Spinal cord (tissue), 10 donors: ENCODE measurements around the gene OR2S2. TPM values are rescaled to one million over a fixed set of nuclear protein-coding genes. Genes with fewer than 3 reads are reported as not detected.
"Not testable (repeated sequence)": the region's sequence is repeated elsewhere in the genome, so short reads cannot be mapped to it uniquely, and the experiment has no call there.

Experiments
- DNase-seq, 6 donors: peaks; one replicate each; pipeline versions ENCODE4 v3.0.0 to v3.0.0-alpha.2; 2013 to 2015; ENCODE audit warnings: low spot score in 6 of 6, low read depth in 4 of 6
- H3K27ac ChIP-seq: one replicate; pipeline ENCODE4 v1.5.1; 2013; ENCODE audit warnings: low read depth, low read length, control low read depth
- H3K27me3 ChIP-seq: one replicate; pipeline ENCODE4 v1.6.1; 2013; ENCODE audit warnings: low read length; ENCODE audit not compliant: control insufficient read depth, insufficient read depth
- H3K36me3 ChIP-seq: one replicate; pipeline ENCODE4 v1.6.1; 2013; ENCODE audit warnings: low read length; ENCODE audit not compliant: control insufficient read depth, insufficient read depth
- H3K4me1 ChIP-seq: one replicate; pipeline ENCODE4 v1.6.1; 2013; ENCODE audit warnings: low read length; ENCODE audit not compliant: control insufficient read depth, insufficient read depth
- H3K4me3 ChIP-seq: one replicate; pipeline ENCODE4 v1.5.1; 2013; ENCODE audit warnings: low read depth, low read length, control low read depth
- H3K9me3 ChIP-seq: one replicate; pipeline ENCODE4 v1.6.1; 2013; ENCODE audit warnings: low read length; ENCODE audit not compliant: control insufficient read depth, insufficient read depth
- WGBS: methylation state at CpG from one replicate; pipeline ENCODE4 v1.1.5; 2013; ENCODE audit warnings: missing lambda C conversion rate; ENCODE audit not compliant: insufficient coverage; 5-methylcytosine and 5-hydroxymethylcytosine counted together
- polyA plus RNA-seq, 2 donors: library from polyadenylated mRNA; unstranded; fragments of 120-200 nt; gene quantifications; one replicate each; pipeline ENCODE4 v1.2.1, GENCODE V29; 2013; ENCODE audit not compliant: insufficient read length in 2 of 2
- total RNA-seq, 2 donors: library from RNA; depleted of rRNA in 1 of 2; stranded (reverse); fragments of 120-200 nt in 1 of 2; fragments of >200 nt in 1 of 2; gene quantifications; one replicate each; pipeline versions ENCODE4 v1.2.3 to v1.2.4, GENCODE V29; 2013 to 2014
- donor health status: healthy.

OR2S2 gene
- total and polyA plus RNA-seq, 4 donors, result not detected

- not testable (repeated sequence) for H3K9me3 ChIP-seq, H3K27me3 ChIP-seq, H3K27ac ChIP-seq, H3K4me3 ChIP-seq, H3K36me3 ChIP-seq, DNase-seq, H3K4me1 ChIP-seq
- no CpG with 5 or more reads among the region's 3 CpGs for WGBS
These were observed 35.2 kb upstream of the OR2S2 start for GRCh38 chr9:35993136-35993535.

GRCh38 chr9:35990155-35990554, 32.2 kb upstream of the OR2S2 start:
- peak in 1 of 6 donors; percentile 4 for DNase-seq
- no peaks in the 10 kb centered on the region for H3K9me3 ChIP-seq
- H3K4me3 ChIP-seq, result no peak overlapping the region
- 80% methylated on average over 1 of the region's 3 CpGs for WGBS
- no peak overlapping the region for H3K27ac ChIP-seq
- H3K27me3 ChIP-seq, result no peaks in the 10 kb centered on the region
- no peaks in the 10 kb centered on the region for H3K36me3 ChIP-seq
- no peaks in the 10 kb centered on the region for H3K4me1 ChIP-seq

- no peak overlapping the region for H3K4me3 ChIP-seq
- no CpG with 5 or more reads among the region's 1 CpG for WGBS
- no peaks in the 10 kb centered on the region for H3K9me3 ChIP-seq
- H3K27me3 ChIP-seq, result peaks cover 2% of the 10 kb centered on the region
- no peaks in the 10 kb centered on the region for H3K4me1 ChIP-seq
- H3K36me3 ChIP-seq, result no peaks in the 10 kb centered on the region
- no peak for DNase-seq
- no peak overlapping the region for H3K27ac ChIP-seq
These were observed 26.1 kb upstream of the OR2S2 start for GRCh38 chr9:35984021-35984420.

- H3K9me3 ChIP-seq, result no peaks in the 10 kb centered on the region
- DNase-seq, result no peak
- H3K4me1 ChIP-seq, result no peaks in the 10 kb centered on the region
- H3K27me3 ChIP-seq, result peaks cover 2% of the 10 kb centered on the region
- no peak overlapping the region for H3K4me3 ChIP-seq
- no CpG with 5 or more reads among the region's 2 CpGs for WGBS
- H3K36me3 ChIP-seq, result no peaks in the 10 kb centered on the region
- no peak overlapping the region for H3K27ac ChIP-seq
These were observed 23.7 kb upstream of the OR2S2 start for GRCh38 chr9:35981699-35982098.

- H3K4me3 ChIP-seq, result no peak overlapping the region
- H3K27me3 ChIP-seq, result peaks cover 2% of the 10 kb centered on the region
- no peak overlapping the region for H3K27ac ChIP-seq
- H3K4me1 ChIP-seq, result no peaks in the 10 kb centered on the region
- peaks cover 2% of the 10 kb centered on the region for H3K9me3 ChIP-seq
- DNase-seq, result no peak
- H3K36me3 ChIP-seq, result no peaks in the 10 kb centered on the region
- 84% methylated on average over 2 of the region's 3 CpGs for WGBS
These were observed 22.5 kb upstream of the OR2S2 start for GRCh38 chr9:35980289-35981011.

GRCh38 chr9:35978792-35979191, 20.8 kb upstream of the OR2S2 start:
- WGBS, result no CpG with 5 or more reads among the region's 6 CpGs
- no peak overlapping the region for H3K4me3 ChIP-seq
- no peak for DNase-seq
- H3K27me3 ChIP-seq, result peaks cover 2% of the 10 kb centered on the region
- H3K36me3 ChIP-seq, result no peaks in the 10 kb centered on the region
- H3K9me3 ChIP-seq, result peaks cover 2% of the 10 kb centered on the region
- no peaks in the 10 kb centered on the region for H3K4me1 ChIP-seq
- no peak overlapping the region for H3K27ac ChIP-seq

GRCh38 chr9:35976726-35977125, 18.8 kb upstream of the OR2S2 start:
- Histone ChIP-seq H3K9me3 (peaks cover 2% of the 10 kb centered on the region), H3K4me1 (no peaks in the 10 kb centered on the region), H3K4me3 (no peak overlapping the region), H3K27ac (no peak overlapping the region), H3K36me3 (no peaks in the 10 kb centered on the region), H3K27me3 (peaks cover 2% of the 10 kb centered on the region)
- no CpG with 5 or more reads among the region's 1 CpG for WGBS
- DNase-seq, result no peak

GRCh38 chr9:35974800-35975199, 16.8 kb upstream of the OR2S2 start:
- WGBS, result no CpG with 5 or more reads among the region's 1 CpG

GRCh38 chr9:35972093-35972492, 14.1 kb upstream of the OR2S2 start:
- peaks cover 2% of the 10 kb centered on the region for H3K9me3 ChIP-seq
- no peak overlapping the region for H3K4me3 ChIP-seq
- no peaks in the 10 kb centered on the region for H3K4me1 ChIP-seq
- H3K27me3 ChIP-seq, result peaks cover 2% of the 10 kb centered on the region
- H3K27ac ChIP-seq, result no peak overlapping the region
- peak in 1 of 6 donors; percentile 43 for DNase-seq
- no peaks in the 10 kb centered on the region for H3K36me3 ChIP-seq
- WGBS, result 3% methylated on average over 30 of the region's 35 CpGs

More at GRCh38 chr9:35974800-35975199, 16.8 kb upstream of the OR2S2 start:
- H3K9me3 ChIP-seq, result peaks cover 2% of the 10 kb centered on the region
- no peaks in the 10 kb centered on the region for H3K36me3 ChIP-seq
- H3K4me3 ChIP-seq, result no peak overlapping the region
- H3K27ac ChIP-seq, result no peak overlapping the region
- no peak for DNase-seq
- no peaks in the 10 kb centered on the region for H3K4me1 ChIP-seq
- H3K27me3 ChIP-seq, result no peaks in the 10 kb centered on the region

- no peak for DNase-seq
- H3K27ac ChIP-seq, result no peak overlapping the region
- peaks cover 2% of the 10 kb centered on the region for H3K27me3 ChIP-seq
- no CpG with 5 or more reads among the region's 2 CpGs for WGBS
- no peaks in the 10 kb centered on the region for H3K9me3 ChIP-seq
- peaks cover under 1% of the 10 kb centered on the region for H3K4me1 ChIP-seq
- no peak overlapping the region for H3K4me3 ChIP-seq
- H3K36me3 ChIP-seq, result no peaks in the 10 kb centered on the region
These were observed 9.1 kb upstream of the OR2S2 start for GRCh38 chr9:35967042-35967441.
